Activated T-helper 17 cell treated with anti-CD3 and anti-CD28 coated beads, Interleukin-2, amount 50 U/mL, for 72 hours (primary cell): Measurements from ENCODE around the gene CACNA1C. TPM values are rescaled to one million over a fixed set of nuclear protein-coding genes. Genes with fewer than 3 reads are reported as not detected.

ENCODE experiments used
- ATAC-seq: fragments of 150-1000 bp; cut with Tn5 transposase; replicated peaks from 2 replicates; pipeline ENCODE4 v1.10.0; 2021; ENCODE audit warnings: mild to moderate bottlenecking, moderate library complexity
- H3K27ac Mint-ChIP-seq: one replicate; pipeline ENCODE4 v1.8.0; 2022; ENCODE audit warnings: mixed read lengths
- H3K27me3 Mint-ChIP-seq: one replicate; pipeline ENCODE4 v1.8.0; 2022; ENCODE audit warnings: mixed read lengths
- H3K36me3 Mint-ChIP-seq: one replicate; pipeline ENCODE4 v1.8.0; 2022; ENCODE audit warnings: low read depth, mild to moderate bottlenecking, mixed read lengths
- H3K4me1 Mint-ChIP-seq: one replicate; pipeline ENCODE4 v1.8.0; 2022; ENCODE audit warnings: mixed read lengths
- H3K4me3 Mint-ChIP-seq: one replicate; pipeline ENCODE4 v1.8.0; 2022; ENCODE audit warnings: mild to moderate bottlenecking, mixed read lengths
- H3K9me3 Mint-ChIP-seq: one replicate; pipeline ENCODE4 v1.8.0; 2022; ENCODE audit warnings: mixed read lengths
- total RNA-seq, 2 donors: library from RNA; stranded (reverse); gene quantifications; one replicate each; pipeline ENCODE4 v1.2.3, GENCODE V29; 2022

CACNA1C gene
- total RNA-seq, 2 donors from 2014 or later = 0.04 to 0.21 TPM

DNA sequence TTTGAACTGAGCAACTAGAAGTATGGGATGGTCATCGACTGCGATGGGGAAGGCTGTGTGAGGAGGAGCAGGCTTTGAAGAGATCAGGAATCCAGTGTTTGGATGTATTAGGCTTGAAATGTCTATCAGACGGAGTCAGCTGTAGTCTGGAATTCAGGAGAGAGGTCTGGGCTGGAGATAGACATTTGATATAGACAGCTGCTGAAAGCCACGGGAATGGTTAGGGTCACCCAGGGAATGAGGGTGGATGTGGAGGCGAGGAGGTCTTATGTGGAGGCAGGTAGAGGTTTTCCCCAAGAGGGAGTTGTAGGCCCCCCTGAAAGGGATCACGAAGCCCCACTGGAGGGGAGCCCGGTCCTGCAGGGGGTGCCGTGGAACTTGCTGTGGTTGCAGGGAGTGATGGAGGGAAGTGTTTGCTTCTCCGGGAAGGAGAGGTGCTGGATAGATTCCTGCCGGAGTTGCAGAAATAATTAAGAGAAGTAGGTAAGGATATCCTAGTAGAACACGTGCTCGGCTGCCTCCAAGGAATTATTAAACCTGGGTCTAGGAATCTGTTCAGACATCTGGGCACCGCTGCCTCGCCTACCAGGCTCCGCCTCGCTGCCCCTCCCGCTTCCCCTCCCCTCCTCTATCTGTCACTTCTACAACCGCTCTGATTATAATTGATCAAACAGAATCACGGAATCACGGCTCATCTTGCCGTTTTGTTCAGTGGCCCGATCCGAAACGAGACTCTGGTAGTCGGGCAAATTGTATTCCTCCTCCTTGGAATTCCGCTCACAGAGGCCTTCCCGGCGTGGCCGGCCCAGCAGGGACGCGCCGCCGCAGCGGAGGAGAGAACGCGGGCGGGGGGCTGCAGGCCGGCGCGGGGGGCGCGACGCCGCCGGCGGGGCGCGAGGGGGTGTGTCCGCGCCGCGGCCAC lies 826 bp upstream of the CACNA1C start:
- Mint-ChIP-seq H3K9me3 (no peaks in the 10 kb centered on the region), H3K27ac (no peak overlapping the region), H3K36me3 (no peaks in the 10 kb centered on the region), H3K4me1 (peaks cover 6% of the 10 kb centered on the region), H3K4me3 (peak overlapping the region; percentile 61), H3K27me3 (peaks cover 59% of the 10 kb centered on the region)
- no peak for ATAC-seq

DNA sequence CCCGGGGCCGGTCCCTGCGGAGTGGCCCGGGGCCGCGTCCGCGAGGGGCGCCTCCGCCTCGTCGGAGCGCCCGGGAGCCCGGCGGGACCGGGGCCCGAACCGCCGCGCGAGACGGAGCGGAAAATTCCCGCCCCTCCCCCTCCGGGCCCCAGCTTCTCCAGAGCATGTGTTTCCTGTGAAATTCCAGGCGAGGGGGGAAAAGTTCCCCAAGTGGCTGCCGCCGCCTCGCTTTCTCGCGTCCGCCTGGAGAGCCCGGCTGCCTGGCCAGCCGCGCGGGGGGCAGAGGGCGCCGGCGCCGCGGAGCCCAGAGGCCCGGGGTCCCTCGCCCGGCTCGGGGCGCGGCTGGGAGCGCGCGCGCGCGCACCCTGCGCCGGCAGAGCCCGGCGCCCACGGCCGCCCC lies 904 bp downstream of the CACNA1C start:
- Mint-ChIP-seq H3K4me3 (no peak overlapping the region), H3K36me3 (no peaks in the 10 kb centered on the region), H3K9me3 (no peaks in the 10 kb centered on the region), H3K27ac (no peak overlapping the region), H3K4me1 (peaks cover 6% of the 10 kb centered on the region), H3K27me3 (peaks cover 58% of the 10 kb centered on the region)
- no peak for ATAC-seq

DNA sequence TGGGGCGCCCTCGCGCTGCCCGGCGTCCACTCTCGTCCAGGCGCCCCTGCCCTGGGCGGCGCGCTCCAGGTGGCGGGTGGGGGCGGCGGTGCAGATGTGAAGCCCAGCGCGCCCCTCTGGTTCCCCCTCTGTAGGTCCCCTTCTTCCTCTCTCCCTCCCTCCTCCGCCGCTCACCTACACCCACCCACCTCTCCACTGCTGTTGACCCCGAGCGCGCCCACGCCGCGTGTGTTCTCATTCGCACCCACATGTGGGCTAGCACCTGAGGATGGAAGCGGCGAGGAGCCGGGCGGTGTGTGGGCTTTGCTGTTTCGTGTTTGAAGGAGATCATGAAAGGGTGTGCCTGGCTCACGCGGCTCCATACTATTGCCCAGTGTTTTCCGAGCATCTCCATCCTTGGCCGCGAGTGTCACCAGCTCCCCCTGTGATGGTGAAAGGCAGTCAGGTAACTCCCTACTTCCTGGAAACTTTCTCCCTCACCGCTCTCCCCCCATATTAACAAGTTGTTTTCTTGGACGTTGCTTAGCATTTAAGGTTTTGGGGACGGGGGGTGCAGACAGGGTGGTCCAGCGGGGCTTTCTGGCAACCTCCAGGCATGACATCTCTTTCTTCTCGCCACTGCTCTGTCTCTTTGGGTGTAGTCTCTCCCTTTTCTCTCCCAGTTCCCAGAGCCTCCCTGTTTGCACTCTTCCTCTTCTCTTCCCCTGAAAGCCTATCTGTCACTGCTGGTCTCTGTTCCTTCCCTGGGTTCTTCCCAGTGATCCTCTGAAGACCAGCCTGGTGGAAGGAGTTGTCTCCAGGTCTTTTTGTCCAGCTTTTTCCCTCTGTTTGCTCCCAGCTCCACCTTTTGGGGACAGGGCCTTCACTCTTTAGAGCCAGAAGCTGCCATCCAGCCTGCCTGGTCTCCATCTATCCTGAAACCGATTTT lies 1.6 kb downstream of the CACNA1C start:
- Mint-ChIP-seq H3K36me3 (no peaks in the 10 kb centered on the region), H3K27ac (no peak overlapping the region), H3K4me1 (peaks cover 6% of the 10 kb centered on the region), H3K4me3 (peak overlapping the region; percentile 72), H3K9me3 (no peaks in the 10 kb centered on the region), H3K27me3 (peaks cover 53% of the 10 kb centered on the region)
- ATAC-seq = no peak

DNA sequence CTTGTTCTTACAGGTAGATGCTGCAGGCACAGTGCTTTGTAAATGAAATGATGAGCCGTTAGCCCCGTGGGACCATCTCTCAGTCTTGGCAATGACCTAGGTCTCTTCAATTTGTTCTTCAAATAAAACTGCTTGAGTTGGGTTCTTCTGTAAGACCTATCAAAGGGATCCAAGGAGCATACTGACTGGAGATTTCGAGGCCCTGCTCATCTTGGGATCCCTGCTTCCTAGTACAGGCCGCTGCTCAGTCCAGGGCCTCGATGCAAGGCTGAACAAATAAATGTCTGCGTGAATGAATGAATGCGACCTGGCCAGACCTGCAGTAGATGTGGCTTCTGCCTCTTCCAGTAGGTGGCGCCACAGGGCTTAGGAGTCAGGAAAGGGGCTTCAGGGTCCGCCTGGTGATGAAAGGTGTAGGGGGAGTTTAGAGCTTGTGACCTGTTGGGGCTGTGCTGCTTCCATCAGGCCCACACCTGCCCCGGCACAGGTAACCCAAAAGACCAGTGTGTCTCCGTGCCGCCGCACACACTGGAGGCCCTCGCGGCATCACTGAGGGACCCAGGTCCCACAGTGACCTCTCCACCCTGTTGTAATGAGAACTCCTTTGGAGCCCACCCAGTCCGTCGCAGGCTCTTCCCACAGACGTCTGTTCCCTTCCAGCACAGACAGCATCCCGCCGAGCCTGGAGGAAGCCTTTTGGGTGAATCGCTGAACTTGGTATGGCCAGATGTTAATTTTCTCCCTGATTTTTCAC lies 4.4 kb downstream of the CACNA1C start:
- Mint-ChIP-seq H3K36me3 (no peaks in the 10 kb centered on the region), H3K4me3 (no peak overlapping the region), H3K27ac (no peak overlapping the region), H3K4me1 (peaks cover 6% of the 10 kb centered on the region), H3K27me3 (peaks cover 28% of the 10 kb centered on the region), H3K9me3 (no peaks in the 10 kb centered on the region)
- no peak for ATAC-seq

DNA sequence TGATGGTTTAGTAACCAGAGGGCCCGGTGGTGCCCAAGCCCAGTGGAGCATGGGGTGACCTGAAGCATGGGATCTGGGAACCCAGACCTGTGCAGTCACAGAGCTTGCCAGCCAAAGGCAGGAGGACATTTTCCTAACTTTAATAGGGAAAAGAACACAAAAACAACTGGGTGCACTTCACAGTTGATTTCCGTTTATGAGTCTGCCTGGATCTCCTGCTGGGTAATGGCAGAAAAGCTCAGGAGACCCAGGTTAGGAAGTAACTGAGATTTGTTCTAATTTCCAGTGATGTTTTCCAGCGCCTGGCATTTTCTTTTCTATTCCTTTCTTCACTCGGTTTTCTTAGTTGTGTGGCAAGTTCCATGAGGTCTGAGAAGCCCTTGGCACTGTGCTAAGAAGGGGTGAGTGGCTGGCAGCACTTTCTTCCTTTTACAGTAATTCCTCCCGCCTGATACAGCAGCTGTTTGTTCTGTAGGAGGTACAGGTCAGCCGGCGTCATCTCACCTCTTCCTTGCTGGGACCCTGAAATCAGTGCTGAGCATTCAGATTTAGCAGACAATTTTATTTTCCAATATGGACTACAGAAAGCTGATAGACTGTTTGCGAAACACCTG lies 5.1 kb downstream of the CACNA1C start:
- Mint-ChIP-seq H3K27ac (no peak overlapping the region), H3K4me1 (peaks cover 6% of the 10 kb centered on the region), H3K4me3 (no peak overlapping the region), H3K9me3 (no peaks in the 10 kb centered on the region), H3K27me3 (peaks cover 28% of the 10 kb centered on the region), H3K36me3 (no peaks in the 10 kb centered on the region)
- ATAC-seq = no peak

DNA sequence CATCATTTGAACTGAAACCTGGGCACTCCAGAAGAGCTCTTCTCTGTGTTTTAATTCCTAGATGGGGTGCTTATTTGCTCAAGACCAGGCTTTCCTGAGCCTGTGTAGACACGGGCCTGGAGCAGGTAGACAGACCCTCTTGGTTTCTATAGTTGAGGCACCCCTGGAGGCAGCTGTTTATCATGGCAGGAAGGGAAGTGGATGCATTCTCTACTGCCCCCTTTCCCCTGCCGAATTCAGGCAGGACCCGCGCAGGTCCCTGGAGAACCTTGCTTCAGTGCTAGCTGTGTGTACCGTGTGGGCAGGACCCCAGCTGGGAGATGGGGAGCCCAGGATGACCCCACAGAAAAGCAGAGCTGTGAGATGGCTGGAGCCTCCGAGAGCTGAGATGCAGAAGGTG lies 6.0 kb downstream of the CACNA1C start:
- Mint-ChIP-seq H3K4me1 (peaks cover 6% of the 10 kb centered on the region), H3K36me3 (no peaks in the 10 kb centered on the region), H3K27me3 (peaks cover 24% of the 10 kb centered on the region), H3K4me3 (no peak overlapping the region), H3K27ac (no peak overlapping the region), H3K9me3 (no peaks in the 10 kb centered on the region)
- no peak for ATAC-seq

DNA sequence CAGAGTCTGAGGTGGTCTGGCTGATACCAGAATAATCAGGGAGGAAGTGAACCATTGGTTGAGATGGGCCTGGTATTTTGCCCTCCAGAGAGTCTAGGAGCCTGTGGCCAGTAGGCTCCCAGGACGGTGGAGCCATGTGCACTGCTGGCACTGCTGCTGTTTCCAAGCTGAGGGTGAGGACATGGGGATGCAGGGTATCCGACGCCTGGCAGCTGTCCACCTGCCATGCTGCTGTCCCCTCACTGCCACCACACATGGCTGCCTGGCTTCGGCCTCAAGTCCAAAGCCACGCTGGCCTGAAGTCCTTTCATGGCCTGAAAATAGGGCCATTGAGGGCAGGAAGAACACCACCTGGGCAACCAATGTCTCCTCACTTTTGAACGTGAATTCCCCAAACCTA lies 8.6 kb downstream of the CACNA1C start:
- Mint-ChIP-seq H3K27ac (no peak overlapping the region), H3K27me3 (peaks cover 13% of the 10 kb centered on the region), H3K36me3 (no peaks in the 10 kb centered on the region), H3K4me1 (peaks cover 4% of the 10 kb centered on the region), H3K9me3 (no peaks in the 10 kb centered on the region), H3K4me3 (no peak overlapping the region)
- no peak for ATAC-seq

DNA sequence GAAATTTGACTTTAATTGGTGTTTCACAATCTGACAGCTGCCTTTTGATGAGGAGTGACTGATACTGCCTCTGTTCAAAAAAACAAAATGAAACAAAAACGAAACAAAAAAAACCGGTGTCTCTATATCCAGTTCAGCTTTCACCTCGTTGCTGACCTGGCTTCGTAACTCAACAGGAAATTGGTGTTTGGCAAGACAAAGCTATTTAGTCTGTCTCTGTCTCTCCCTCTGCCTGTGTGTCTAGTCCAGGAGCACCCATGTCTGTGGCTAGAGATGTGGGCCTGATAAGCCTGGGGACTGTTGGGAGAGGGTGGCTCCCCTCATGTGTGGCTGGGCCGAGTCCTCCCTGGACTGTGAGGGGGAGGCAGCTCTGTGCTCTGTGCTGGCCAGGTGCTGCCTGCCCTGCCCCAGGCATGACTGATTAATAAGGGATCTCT lies 11.3 kb downstream of the CACNA1C start:
- Mint-ChIP-seq H3K27me3 (peaks cover 19% of the 10 kb centered on the region), H3K27ac (peak overlapping the region; percentile 95), H3K4me3 (peak overlapping the region; percentile 78), H3K9me3 (no peaks in the 10 kb centered on the region), H3K36me3 (no peaks in the 10 kb centered on the region), H3K4me1 (peaks cover 4% of the 10 kb centered on the region)
- ATAC-seq = peak; percentile 79

DNA sequence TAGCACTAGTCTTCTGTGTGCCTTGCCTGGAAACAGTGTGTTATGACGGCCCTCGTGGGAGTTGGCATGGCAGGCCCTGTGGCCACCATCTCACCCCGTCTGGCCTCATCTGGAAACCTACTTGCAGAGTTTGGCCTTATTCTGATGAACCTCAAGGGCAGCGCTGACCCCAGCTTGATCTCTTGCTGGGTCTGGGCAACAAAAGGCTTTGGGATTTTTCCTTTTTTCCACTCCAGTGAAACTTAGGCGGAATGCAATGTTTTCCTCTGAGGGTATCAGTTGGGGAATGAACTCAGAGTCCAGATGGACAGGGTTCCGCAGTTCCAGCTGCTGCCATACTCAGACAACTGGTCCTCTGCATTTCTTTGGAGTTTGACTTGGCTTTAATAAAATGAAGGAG lies 15.9 kb downstream of the CACNA1C start:
- no peak overlapping the region for H3K4me3 Mint-ChIP-seq
- ATAC-seq = no peak
- peaks cover 9% of the 10 kb centered on the region for H3K9me3 Mint-ChIP-seq
- H3K27me3 Mint-ChIP-seq = peaks cover 26% of the 10 kb centered on the region
- H3K4me1 Mint-ChIP-seq = peaks cover 4% of the 10 kb centered on the region
- H3K27ac Mint-ChIP-seq = no peak overlapping the region
- no peaks in the 10 kb centered on the region for H3K36me3 Mint-ChIP-seq

DNA sequence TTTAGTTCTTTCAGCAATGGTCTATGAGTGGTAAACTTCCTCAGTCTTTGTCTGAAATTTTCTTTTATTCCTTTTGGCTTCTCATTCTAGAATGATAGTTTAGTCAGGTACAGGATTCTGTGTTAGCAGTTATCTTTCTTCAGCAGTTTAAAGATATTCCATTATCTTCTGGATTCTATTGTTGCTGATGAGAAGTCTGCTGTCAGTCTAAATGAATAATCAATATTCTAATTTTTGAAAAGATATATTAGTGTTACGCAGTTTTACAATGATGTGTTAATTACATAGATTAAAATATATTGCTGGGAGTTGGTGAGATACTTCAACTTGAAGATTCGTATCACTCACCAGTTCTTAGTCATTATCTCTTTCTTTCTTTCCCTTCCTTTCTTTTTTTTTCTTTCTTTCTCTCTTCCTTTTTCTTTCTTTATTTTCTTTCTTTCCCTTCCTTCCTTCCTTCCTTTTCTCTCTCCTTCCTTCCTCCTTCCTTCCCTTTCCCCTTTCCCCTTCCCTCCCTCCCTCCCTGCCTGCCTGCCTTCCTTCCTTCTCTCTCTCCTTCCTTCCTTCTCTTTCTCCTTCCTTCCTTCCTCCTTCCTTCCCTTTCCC lies 17.8 kb downstream of the CACNA1C start:
- H3K9me3 Mint-ChIP-seq = peaks cover 9% of the 10 kb centered on the region
- H3K4me3 Mint-ChIP-seq = no peak overlapping the region
- no peak overlapping the region for H3K27ac Mint-ChIP-seq
- no peaks in the 10 kb centered on the region for H3K36me3 Mint-ChIP-seq
- no peaks in the 10 kb centered on the region for H3K4me1 Mint-ChIP-seq
- no peak for ATAC-seq
- H3K27me3 Mint-ChIP-seq = peaks cover 28% of the 10 kb centered on the region

DNA sequence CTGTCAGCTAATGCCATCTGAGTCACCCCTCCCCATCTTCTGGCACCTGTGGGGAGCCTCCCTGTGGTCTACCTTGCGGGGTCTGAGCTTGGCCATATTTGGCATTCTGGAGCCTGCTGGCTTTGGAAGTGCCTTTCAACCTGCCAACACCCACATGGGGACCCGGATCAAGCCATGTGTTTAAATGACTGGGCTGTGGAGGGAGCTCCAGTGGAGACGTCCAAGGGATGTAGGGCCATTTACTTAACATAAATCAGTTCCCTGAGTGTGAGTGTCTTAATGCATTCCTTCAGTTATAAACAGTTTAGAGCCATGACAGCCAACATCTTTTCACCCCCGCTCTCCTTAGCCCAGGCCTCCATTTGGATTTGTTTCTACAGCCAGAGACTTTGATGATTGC lies 22.0 kb downstream of the CACNA1C start:
- no peaks in the 10 kb centered on the region for H3K36me3 Mint-ChIP-seq
- H3K27ac Mint-ChIP-seq = no peak overlapping the region
- ATAC-seq = no peak
- H3K9me3 Mint-ChIP-seq = peaks cover 9% of the 10 kb centered on the region
- H3K27me3 Mint-ChIP-seq = peaks cover 25% of the 10 kb centered on the region
- no peak overlapping the region for H3K4me3 Mint-ChIP-seq
- no peaks in the 10 kb centered on the region for H3K4me1 Mint-ChIP-seq

DNA sequence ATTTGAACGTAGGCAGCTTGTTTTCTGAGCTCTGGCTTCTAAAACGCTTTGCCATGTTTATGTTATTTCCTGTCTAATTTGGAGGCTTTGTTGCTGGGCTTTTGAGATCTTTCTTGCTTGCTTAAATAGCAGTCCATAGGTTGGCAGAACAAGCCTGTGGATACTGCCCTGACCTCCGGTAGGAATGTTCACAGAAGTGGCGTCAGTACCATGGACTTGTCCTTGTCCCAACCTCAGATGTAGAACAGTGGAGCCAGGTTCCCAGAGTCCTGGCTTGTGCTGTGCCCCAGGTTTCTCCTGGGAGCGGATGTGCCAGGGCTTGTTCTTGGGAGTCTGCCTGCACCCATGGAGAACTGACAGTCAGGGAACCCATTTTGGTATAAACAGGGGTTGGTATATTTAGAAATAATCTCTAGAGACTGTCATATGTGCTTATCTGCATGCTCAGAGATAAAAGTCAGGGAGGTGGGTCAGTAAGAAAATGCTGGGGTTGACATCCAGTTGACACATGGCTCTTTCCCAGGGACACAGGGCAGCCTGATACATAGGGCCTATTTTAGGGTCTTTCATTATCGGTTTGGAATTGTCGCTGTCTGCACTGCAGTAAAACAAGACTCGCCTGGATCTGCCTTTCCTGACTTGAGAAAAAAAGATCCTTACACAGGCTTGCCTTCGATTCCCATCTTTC lies 22.9 kb downstream of the CACNA1C start:
- H3K27ac Mint-ChIP-seq = no peak overlapping the region

DNA sequence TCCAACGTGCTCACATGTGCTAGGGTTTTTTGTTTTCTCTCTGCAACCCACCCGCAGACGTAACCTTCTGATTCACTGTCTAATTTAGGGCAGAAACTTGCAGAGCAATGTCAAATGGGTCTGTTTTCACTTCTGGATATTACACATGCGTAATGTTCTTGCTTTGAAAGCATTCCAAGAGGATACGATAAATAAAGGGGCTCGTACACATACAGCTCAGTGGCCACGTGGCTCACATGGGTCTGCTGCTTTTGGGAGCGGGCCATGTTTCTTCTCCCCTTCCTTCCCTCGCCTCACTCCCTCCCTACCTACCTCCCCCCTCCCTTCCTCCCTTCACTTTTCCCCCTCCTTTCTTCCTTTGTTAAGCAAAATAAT lies 23.4 kb downstream of the CACNA1C start:
- Mint-ChIP-seq H3K27ac (no peak overlapping the region), H3K9me3 (peaks cover 6% of the 10 kb centered on the region), H3K4me3 (no peak overlapping the region), H3K27me3 (peaks cover 24% of the 10 kb centered on the region), H3K36me3 (no peaks in the 10 kb centered on the region), H3K4me1 (no peaks in the 10 kb centered on the region)
- no peak for ATAC-seq

More for the DNA sequence above, 22.9 kb downstream of the CACNA1C start:
- no peak for ATAC-seq
- H3K27me3 Mint-ChIP-seq = peaks cover 25% of the 10 kb centered on the region
- no peaks in the 10 kb centered on the region for H3K36me3 Mint-ChIP-seq
- no peak overlapping the region for H3K4me3 Mint-ChIP-seq
- H3K4me1 Mint-ChIP-seq = no peaks in the 10 kb centered on the region
- H3K9me3 Mint-ChIP-seq = peaks cover 9% of the 10 kb centered on the region
